IPS-18c (cell line): ENCODE measurements around the gene PCDH18.
"Not testable (repeated sequence)": the region's sequence is repeated elsewhere in the genome, so short reads cannot be mapped to it uniquely, and the experiment has no call there.

ENCODE experiments used
- H3K4me3 ChIP-seq: 2 replicates; pipeline ENCODE4 v1.7.0; 2013; ENCODE audit warnings: low read depth, mild to moderate bottlenecking, low read length, moderate library complexity; ENCODE audit not compliant: insufficient read depth
- H3K9me3 ChIP-seq: one replicate; pipeline ENCODE4 v1.6.1; 2013; ENCODE audit warnings: mild to moderate bottlenecking, low read length, moderate library complexity; ENCODE audit not compliant: control insufficient read depth, insufficient read depth

The PCDH18 gene

DNA sequence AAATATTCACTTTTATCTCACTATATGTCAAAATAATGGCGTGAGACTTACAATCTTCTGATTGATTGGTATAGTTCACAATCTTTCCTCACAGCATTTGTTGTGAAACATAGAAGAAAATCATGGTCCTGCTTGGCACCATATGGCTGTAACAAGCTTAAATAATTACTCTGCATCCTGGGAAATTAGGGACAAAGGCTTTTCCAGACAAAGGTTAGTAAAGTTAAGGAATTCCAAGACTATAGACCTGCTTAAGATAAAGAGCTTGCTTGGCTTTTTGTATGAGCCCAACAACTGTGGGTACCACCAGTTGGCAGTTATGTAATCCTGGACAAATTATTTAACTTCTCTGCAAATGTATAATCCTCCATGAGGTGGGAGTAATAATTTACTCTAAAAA, 3.4 kb upstream of the PCDH18 start:
- no peaks in the 10 kb centered on the region for H3K9me3 ChIP-seq
- H3K4me3 ChIP-seq, result no peak overlapping the region

DNA sequence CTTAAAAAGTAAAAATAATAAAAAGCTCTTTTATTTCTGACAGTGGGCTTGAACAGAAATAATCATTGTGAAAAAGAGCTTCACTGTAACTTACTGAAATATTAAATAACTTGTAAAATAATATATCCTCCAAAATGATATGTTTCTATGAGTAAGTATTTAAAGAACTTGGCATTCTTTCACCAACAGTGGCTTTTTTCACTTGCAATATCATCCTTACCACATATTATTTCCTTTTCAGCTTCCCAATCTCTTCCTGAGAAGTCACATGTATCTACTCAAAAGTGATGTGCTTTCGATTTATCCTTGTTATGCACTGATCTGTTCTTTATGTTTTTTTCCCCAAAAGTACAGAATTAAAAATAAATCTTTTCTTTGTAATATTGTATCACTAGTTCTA, 2.2 kb upstream of the PCDH18 start:
- H3K4me3 ChIP-seq, result no peak overlapping the region
- H3K9me3 ChIP-seq, result no peaks in the 10 kb centered on the region

DNA sequence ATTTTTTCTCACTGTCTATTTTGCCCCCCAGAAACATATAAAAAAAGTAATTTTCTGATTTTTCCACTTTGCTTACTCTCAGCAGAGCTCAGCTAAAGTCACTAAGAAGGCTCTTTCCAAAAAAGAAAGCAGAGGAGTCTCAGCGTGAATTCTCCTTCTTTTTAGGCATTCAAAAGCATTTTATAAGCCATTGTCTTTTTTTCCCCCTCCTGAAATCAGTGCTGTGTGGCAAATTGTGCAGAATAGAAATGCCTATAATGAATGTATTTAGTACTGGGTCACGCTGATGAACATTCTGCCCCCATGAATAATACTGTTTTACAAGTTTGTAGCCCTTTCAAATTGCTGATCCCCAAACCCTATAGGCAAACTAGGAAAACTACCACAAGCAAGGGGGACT, 1.6 kb upstream of the PCDH18 start:
- H3K9me3 ChIP-seq, result no peaks in the 10 kb centered on the region
- H3K4me3 ChIP-seq, result no peak overlapping the region

DNA sequence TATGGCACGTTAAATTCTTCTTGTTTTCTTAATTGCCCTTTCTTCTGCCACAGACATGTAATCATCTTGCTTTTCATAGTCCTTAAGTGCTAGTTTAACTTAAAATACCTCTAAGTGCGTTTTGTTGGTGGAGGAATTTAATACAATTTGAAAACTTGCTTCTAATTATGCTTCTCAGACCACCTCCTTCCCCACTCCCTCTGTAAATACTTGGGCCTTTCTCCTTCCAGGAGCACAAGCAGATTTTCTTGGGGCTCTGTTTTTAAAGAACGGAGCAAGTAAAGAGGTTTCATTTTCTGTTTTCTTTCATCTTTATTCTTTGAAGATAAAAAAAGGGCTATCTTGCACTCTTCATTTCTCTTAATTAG, 559 bp upstream of the PCDH18 start:
- H3K9me3 ChIP-seq, result no peaks in the 10 kb centered on the region
- H3K4me3 ChIP-seq, result peak overlapping the region; percentile 83; the same call in 1 of the 2 replicates

DNA sequence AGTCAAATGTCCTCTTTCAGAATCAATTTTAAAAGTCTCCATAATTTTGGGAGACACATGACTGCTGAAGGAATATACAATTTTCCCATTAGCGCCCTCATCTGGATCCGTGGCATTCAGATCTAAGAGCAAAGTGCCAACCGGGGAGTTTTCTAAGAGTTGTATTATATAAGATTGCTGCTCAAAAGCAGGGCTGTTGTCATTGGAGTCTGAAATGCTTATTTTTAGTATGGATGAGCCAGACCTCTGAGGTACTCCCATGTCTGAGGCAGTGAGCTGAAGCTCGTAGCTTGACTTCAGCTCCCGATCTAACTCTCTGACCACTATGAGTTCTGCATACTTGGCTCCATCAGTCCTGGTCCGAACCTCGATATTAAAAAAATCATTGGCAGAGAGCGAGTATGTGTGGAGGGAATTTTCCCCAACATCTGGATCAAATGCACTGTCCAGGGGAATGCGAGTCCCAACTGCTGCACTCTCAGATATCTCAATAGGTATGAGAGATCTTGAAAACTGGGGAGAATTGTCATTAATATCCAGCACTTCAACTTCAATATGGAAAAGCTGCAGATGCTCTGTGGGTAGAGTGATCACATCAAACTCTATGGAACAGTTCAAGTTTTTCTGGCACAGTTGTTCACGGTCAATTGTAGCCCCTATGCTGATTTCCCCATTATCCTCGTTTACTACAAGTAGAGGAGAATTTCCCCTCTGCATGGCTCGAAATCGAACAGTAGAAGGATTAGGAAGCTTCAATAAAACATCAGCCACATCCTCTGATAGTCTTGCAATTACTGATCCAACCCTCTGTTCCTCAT, 917 bp downstream of the PCDH18 start:
- Histone ChIP-seq H3K9me3 (no peaks in the 10 kb centered on the region), H3K4me3 (peak overlapping the region; percentile 83)

DNA sequence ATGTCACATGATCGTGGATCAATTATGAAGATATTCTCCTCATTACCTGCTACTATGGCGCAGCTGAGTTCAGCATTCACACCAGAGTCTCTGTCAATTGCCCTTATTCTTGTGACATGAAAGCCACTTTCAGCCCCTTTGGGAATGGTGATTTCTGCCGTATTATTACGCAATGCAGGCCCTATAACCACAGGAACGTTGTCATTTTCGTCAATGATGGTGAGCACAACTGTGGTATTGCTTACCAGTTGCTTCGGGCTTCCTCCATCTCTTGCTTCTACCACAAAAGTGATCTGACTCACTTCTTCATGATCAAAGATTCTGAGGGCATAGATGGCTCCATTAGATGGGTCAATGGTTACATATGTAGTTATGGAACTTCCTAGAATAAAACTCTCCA, 2.1 kb downstream of the PCDH18 start:
- peak overlapping the region; percentile 83 for H3K4me3 ChIP-seq

DNA sequence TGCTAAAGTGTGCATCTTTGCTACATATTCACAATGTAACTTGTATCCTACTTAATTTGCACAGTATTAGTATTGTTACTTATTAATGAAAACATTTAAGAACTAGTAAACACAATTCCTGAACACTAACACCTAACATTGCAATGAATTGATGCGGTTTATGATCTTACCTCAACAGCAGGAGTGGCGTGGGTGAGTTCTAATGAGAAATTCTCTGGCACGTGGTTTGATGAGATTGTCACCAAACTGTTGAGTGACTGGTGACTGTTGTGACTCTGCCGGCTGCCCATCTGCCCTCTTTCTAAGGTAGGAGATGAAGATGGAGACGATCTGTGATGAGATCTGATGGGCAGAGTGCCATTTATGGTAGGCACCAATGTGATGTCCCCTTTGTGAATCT, 2.9 kb downstream of the PCDH18 start:
- H3K4me3 ChIP-seq, result peak overlapping the region; percentile 83
- no peaks in the 10 kb centered on the region for H3K9me3 ChIP-seq

More for the DNA sequence above, 2.1 kb downstream of the PCDH18 start:
- no peaks in the 10 kb centered on the region for H3K9me3 ChIP-seq

DNA sequence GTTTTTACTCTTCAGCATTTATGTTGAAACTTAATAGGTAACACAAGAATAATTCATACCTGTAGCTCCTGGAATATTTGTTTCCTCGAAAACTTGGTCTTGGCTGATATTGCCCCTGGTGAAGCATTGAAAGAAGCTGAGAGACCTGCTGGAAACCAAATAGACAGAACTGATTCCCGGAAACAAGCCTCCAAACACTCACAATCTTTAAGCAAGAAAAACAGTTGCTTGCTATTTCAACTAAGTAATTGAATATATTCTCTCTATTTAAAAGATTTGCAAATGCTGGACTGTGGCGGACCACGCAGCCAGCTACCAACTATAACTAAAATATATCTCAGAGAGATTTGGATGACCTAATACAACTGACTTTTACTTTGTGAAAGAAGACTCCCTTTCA, 3.6 kb downstream of the PCDH18 start:
- Histone ChIP-seq H3K9me3 (no peaks in the 10 kb centered on the region), H3K4me3 (peak overlapping the region; percentile 1; the same call in 1 of the 2 replicates)

DNA sequence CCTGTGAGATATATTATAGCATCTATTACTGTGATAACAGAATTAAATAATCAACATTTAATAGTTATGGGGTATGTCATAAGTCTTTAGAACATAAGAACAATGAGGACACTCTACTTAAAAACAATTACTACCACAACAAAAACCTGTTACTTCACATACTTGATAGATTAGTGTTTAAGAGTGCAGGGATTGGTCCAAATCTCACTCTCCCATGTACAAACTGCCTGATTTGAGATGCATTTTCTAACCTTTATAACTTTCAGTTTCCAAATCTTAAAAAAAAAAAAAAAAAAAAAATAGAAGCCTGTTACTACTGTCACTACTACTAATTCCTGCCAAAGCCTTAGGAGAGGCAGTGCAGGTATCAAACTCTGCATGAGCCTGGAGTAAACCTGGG, 5.6 kb downstream of the PCDH18 start:
- H3K9me3 ChIP-seq, result no peaks in the 10 kb centered on the region
- no peak overlapping the region for H3K4me3 ChIP-seq

DNA sequence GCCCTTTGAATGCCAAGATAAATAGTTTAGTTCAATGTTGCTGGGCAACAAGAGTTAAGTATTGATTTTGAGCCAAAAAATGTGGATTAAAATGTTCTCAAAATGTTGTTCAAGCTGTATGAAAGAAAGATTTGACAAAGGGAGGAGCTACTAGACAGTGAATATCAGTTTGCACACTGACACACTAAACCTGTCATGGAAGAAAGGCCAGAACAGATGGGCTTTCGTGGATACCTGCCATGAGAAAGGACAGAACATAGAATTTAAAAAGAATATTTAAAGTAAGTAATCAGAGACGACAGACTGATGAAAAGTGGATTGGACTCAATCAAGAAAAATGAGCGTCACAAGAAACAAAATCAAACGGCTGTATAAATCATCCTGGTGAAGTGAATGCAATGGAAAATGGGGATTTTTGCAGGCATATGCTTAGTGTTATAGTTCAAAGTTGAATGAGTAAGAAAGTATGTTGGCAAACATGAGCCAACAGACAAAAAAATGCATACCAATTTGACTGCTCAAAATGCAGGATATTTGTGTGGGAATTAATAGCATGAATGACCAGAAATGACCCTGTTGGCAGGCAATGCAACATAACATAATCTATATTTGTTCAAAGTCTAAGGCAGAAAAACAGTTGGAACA, 7.4 kb downstream of the PCDH18 start:
- H3K9me3 ChIP-seq, result no peaks in the 10 kb centered on the region
- no peak overlapping the region for H3K4me3 ChIP-seq

DNA sequence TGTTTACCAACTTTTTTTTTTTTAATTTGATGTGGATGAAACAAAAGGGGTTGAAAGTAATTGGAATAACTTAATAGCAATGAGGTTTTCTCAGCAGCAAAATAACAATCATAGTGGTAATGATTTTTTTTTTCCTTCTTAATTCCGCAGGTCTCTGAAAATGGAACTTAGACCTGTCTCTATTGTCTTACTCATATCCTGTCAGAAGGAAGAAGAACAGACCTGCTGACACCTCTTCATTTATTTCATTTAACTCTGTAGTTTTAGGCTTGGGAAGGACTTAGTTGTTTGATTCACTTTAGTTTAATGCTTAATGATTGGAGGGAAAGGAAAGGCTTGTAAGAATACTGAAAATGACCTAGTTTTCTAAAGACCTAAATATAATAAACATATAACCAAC, 9.0 kb downstream of the PCDH18 start:
- H3K4me3 ChIP-seq, result no peak overlapping the region
- H3K9me3 ChIP-seq, result no peaks in the 10 kb centered on the region

DNA sequence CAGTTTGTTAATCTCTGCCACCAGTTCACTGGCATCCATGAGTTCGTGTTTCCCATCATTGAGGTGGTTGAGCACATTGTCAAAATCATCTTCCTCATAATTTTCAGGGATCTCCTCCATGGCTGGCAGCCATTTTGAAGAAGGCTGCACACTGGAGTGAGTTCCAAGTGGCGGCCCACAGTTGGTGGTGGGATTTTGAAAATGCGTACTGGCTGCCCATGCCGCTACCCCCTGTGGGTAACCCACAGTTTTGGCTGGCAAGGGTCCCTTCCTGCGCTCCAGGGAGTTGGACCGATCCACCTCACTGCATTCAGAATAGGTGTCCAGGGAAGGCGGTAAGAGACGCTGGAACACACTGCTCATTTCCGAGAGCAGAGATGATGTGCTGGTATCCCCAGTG, 11.2 kb downstream of the PCDH18 start:
- Histone ChIP-seq H3K9me3 (no peaks in the 10 kb centered on the region), H3K4me3 (no peak overlapping the region)

DNA sequence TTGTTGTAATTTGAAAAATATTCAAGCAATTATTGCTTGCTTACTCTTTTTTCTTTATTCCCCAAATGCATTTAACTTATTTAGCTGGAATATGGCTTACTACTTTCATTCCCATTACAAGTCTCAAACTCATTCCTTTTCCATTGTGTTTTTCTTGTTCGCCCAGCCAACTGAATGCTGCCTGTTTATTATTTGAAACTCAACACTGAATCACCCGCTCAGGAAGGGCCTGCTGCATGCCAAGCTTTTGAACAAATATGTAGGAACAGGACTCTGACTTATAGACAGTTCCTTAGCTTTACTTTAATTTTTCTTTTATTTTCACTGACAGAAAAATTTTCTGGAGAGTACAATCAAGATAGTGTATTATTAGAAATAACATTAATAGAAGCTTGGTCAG, 12.9 kb downstream of the PCDH18 start:
- Histone ChIP-seq H3K9me3 (no peaks in the 10 kb centered on the region), H3K4me3 (no peak overlapping the region)

DNA sequence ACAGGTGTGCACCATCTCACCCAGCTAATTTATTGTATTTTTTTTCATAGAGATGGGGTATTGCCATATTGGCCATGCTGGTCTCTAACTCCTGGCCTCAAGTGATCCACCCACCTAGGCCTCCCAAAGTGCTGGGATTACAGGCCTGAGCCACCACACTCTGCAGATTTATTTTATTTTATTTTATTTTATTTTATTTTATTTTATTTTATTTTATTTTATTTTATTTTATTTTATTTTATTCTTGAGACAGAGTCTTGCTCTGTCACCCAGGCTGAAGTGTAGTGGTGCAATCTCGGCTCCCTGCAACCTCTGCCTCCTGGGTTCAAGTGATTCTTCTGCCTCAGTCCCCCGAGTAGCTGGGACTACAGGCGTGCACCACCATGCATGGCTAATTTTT, 15.0 kb downstream of the PCDH18 start:
- not testable (repeated sequence) for H3K9me3 ChIP-seq, H3K4me3 ChIP-seq

DNA sequence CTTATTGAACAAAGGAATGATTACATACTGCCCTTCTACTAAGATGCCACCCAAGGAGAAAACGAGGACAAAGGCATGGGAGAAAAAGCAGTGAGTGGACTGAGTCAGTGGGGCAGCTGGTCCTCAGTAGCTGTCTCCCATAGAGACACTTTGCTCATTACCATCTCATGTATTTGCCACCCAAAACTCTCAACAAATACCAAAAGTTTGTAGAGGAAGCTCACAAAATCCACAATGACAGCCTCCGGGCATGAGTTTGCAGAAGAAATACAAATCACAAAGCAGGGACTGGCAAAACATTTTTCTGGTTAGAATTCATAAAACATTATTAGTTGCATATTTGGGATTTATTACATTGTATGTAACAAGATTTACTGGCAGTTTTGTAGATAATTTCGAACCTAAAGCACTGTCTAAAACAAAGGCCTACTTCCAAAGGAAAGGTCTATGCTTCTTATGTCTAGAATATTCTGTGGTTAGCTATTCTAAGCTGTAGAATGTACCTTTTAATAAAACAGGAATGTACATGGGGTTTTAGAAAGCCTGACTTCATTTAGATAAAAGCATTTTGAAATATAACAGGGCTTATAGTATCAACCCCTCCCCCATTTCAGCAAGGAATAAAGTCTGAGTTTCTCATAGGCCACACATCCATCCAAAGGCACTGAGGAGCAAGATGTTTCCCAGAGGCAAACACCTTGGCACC, 17.7 kb downstream of the PCDH18 start:
- Histone ChIP-seq H3K4me3 (no peak overlapping the region), H3K9me3 (no peaks in the 10 kb centered on the region)

DNA sequence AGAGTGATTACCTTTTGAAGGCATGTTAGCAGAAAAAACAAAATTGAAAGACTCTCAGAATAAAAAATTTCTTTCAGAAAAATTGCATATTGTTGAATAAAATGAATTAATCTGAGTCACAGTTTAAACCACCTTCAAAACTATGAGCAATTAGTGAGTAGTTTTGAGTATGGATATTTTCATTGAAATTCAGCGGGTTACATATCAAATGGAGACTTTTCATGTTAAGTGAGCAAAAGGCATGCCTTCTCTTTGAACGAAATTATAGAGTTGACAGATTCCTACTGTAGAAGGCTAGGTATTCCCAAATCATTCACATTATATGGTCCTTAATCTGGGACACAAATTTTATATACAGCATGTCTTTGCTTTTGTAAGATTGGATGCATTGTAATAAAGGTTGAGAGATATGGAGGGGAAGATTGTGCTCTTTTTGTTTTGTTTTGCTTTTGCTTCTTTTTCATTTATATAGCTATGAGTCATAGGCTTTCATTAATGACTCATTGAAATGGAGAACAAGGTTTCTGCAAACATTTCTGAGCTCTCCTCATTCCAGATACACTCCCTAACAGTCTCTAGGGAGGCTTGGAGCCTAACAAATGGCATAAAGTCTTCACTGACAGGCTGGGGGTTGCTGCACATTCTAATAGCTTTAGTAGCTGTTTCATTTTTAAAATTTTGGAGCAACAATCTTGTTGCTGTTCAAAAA, 21.6 kb downstream of the PCDH18 start:
- Histone ChIP-seq H3K4me3 (no peak overlapping the region), H3K9me3 (no peaks in the 10 kb centered on the region)

DNA sequence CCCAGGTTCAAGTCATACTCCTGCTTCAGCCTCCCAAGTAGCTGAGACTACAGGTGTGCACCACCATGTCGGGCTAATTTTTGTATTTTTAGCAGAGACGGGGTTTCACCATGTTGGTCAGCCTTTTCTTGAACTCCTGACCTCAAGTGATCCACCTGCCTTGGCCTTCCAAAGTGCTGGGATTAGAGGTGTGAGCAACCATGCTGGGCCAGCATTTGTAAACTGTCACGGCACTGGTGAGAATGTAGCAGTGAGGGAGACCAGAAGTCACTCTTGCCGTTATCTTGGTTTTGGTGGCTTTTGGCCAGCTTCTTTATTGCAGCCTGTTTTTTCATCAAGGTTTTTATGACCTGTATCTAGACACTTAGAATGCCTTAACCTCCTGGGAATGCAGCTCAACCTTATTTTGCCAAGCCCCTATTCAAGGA, 22.4 kb downstream of the PCDH18 start:
- Histone ChIP-seq H3K4me3 (no peak overlapping the region), H3K9me3 (no peaks in the 10 kb centered on the region)
